ENCODE data around the gene GNAT3.

GRCh38 chr7:80415114-80415513 lies 96.8 kb downstream of the GNAT3 start:
- TF ChIP-seq CTCF (IDR thresholded peaks at IDR 0.05) (no peak), POLR2A (IDR thresholded peaks at IDR 0.05) (no peak)

Data from Peyer's patch (tissue), 4 donors.